ENCODE results near the gene TOR2A. TPM values are rescaled to one million over a fixed set of nuclear protein-coding genes. Genes with fewer than 3 reads are reported as not detected.
A peak's percentile ranks its signal among the peaks of the same experiment; 100 is the strongest.

The TOR2A gene
- total and polyA plus RNA-seq, 2 of the 8 experiments (the other 6 are each of a cell fraction or from before 2014, with no cell fraction given) = 18.7 to 24.9 TPM

DNA sequence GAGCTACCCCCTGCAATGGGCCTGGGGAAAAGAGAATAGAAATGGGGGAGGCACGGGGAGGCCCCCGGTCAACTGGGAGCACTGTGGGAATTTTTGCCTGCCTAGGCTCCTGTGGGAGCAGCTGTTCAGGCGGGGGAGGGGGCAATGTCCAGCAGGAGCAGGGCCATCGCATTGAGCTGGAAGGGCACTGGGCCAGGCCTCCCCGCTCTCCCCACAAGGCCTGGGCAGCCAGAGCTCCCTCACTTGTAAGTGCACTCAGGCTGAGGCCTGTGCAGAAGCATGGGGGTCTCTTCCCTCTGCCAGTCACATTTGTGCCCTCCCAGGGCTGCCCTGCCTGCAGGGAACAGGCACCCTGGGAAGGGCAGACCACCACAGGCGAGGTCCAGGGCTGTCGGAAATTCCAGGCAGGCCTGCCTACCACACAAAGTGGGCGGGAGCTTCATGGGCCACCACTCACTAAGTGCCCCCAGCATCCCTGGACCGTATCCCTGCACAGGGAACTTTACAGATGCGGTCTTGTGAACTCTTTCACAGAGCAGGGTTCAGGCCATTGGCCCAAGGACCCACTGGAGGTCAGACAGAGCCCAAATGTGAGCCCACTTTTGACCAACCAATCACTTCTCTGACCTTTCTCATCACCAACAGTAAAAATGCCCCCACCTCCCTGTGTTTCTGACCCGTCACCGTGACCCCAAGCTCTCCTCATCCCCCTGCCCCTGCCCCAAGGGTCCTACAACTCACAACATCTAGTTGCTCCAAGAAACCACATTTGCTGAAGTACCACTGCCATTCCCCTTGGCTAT is 29.3 kb downstream of the TOR2A start:
- Histone ChIP-seq H3K4me2 (ENCODE audit: insufficient read depth in 1 of 2, low read depth in 2 of 2, low read length in 2 of 2) (no peak overlapping the region), H2BK5ac (ENCODE audit: low read depth, low read length) (no peak overlapping the region), H3K18ac (ENCODE audit: extremely low read depth, low read length) (no peak overlapping the region; the same call in 1 of the 2 replicates), H2BK20ac (ENCODE audit: low read length) (peak overlapping the region; percentile 86; the same call in 1 of the 2 replicates), H3K4me3 (ENCODE audit: extremely low read depth in 1 of 4, insufficient read depth in 2 of 4, low read depth in 3 of 4, low read length in 4 of 4) (no peak overlapping the region), H3K23me2 (ENCODE audit: low read depth, low read length) (no peaks in the 10 kb centered on the region), H4K5ac (ENCODE audit: insufficient read length, low read depth, low read length) (no peak overlapping the region), H3K4me1 (replicated peaks in 1 of 4; ENCODE audit: control insufficient read depth in 3 of 4, insufficient read depth in 4 of 4, low read length in 3 of 4) (peaks cover 0 to 11% (median 5%) of the 10 kb centered on the region in 4 experiments; a peak in 5 of 7 replicates), H2AK5ac (ENCODE audit: low read depth, low read length) (no peak overlapping the region), H2BK120ac (replicated peaks; ENCODE audit: low read depth, low read length) (no peak overlapping the region), H3K36me3 (ENCODE audit: control insufficient read depth in 2 of 4, insufficient read depth in 4 of 4, low read length in 3 of 4) (no peaks in the 10 kb centered on the region), H4K91ac (replicated peaks; ENCODE audit: insufficient read length, low read length) (no peak overlapping the region), H3K79me2 (ENCODE audit: control insufficient read depth in 1 of 2, insufficient read depth in 2 of 2, low read length in 2 of 2) (no peaks in the 10 kb centered on the region), H3K9me3 (ENCODE audit: insufficient read depth in 2 of 2, low read depth in 1 of 2, low read length in 1 of 2) (no peaks in the 10 kb centered on the region), H3K27ac (ENCODE audit: low read depth, low read length) (no peak overlapping the region; the same call in 1 of the 2 replicates), H3K9ac (replicated peaks in 1 of 4; ENCODE audit: extremely low read depth in 1 of 4, low read depth in 3 of 4, low read length in 3 of 4) (no peak overlapping the region), H3K79me1 (ENCODE audit: low read depth, low read length) (no peaks in the 10 kb centered on the region), H3K23ac (ENCODE audit: insufficient read length) (no peak overlapping the region), H2AFZ (ENCODE audit: low read length) (no peak overlapping the region), H3K14ac (ENCODE audit: insufficient read length) (no peak overlapping the region), H4K20me1 (replicated peaks in 1 of 2; ENCODE audit: control insufficient read depth in 1 of 2, insufficient read depth in 2 of 2, low read length in 2 of 2) (no peaks in the 10 kb centered on the region), H3K4ac (replicated peaks; ENCODE audit: insufficient read length, low read depth, low read length) (peak overlapping the region; percentile 44), H2BK15ac (ENCODE audit: low read length) (no peak overlapping the region), H3K56ac (replicated peaks; ENCODE audit: insufficient read length, low read depth, low read length) (no peak overlapping the region), H3K27me3 (replicated peaks in 1 of 4; ENCODE audit: control insufficient read depth in 3 of 4, extremely low read depth in 1 of 4, insufficient read depth in 3 of 4, low read length in 3 of 4) (no peaks in the 10 kb centered on the region; a peak in 2 of 7 replicates), H4K8ac (ENCODE audit: extremely low read depth, insufficient read depth, low read length) (peak overlapping the region; percentile 57; the same call in 1 of the 2 replicates), H2BK12ac (ENCODE audit: low read depth, low read length) (peak overlapping the region; percentile 39; the same call in 1 of the 2 replicates)
- POLR2A ChIA-PET (ENCODE audit: partially characterized antibody) = interaction anchor here (0.6 to 2.5 kb wide), 5 partner anchors 9 to 256 kb away, joined by 3 to 17 read pairs (median 3); partner anchors contain the start of genes PTRH1 and TTC16
- no peak for DNase-seq (ENCODE audit: low read depth in 1 of 2, low spot score in 2 of 2)
- WGBS, 2 experiments (ENCODE audit: extremely low coverage in 1 of 2, insufficient coverage in 1 of 2, insufficient read length in 1 of 2, insufficient replicate concordance in 2 of 2, low coverage in 1 of 2, low lambda C conversion rate in 2 of 2, missing lambda C conversion rate in 1 of 2) = 86% methylated on average over 12 of the region's 12 CpGs; no CpG with 5 or more reads in 1 of the 2 experiments
- CTCF ChIA-PET (ENCODE audit: partially characterized antibody) = interaction anchor here (1.0 to 2.8 kb wide), 14 partner anchors 8 to 215 kb away, joined by 3 to 10 read pairs (median 3); partner anchors contain the start of gene TOR2A
- FAIRE-seq = no peak
- TF ChIP-seq TBP (IDR thresholded peaks at IDR 0.05; ENCODE audit: low read depth, low read length) = no peak
- no peak for TF ChIP-seq TAF7 (optimal IDR thresholded peaks at IDR 0.05; ENCODE audit: borderline replicate concordance, low read depth, low read length)
- TF ChIP-seq SIN3A (conservative IDR thresholded peaks at IDR 0.05 in 1 of 2, IDR thresholded peaks at IDR 0.05 in 1 of 2; ENCODE audit: low read depth in 1 of 2, low read length in 2 of 2) = no peak
- TF ChIP-seq SP1 (IDR thresholded peaks at IDR 0.05; ENCODE audit: low read depth, low read length) = no peak
- no peak for TF ChIP-seq GTF2F1 (IDR thresholded peaks at IDR 0.05; ENCODE audit: borderline replicate concordance, low read depth, low read length)
- no peak for TF ChIP-seq NANOG (IDR thresholded peaks at IDR 0.05; ENCODE audit: insufficient read depth, low read depth, low read length, poor library complexity, severe bottlenecking)
